HG02938 (cell line): ENCODE results near the gene AKNAD1.
"Not testable (repeated sequence)": the region's sequence is repeated elsewhere in the genome, so short reads cannot be mapped to it uniquely, and the experiment has no call there.

ENCODE experiments used
- ATAC-seq: cut with Tn5 transposase; IDR thresholded peaks from one replicate; pipeline ENCODE4 v1.9.1; 2021; ENCODE audit warnings: mild to moderate bottlenecking, moderate library complexity; ENCODE audit not compliant: unreplicated experiment

Gene AKNAD1

GRCh38 chr1:108785880-108786279 lies 71.0 kb downstream of the AKNAD1 start:
- no peak for ATAC-seq

DNA sequence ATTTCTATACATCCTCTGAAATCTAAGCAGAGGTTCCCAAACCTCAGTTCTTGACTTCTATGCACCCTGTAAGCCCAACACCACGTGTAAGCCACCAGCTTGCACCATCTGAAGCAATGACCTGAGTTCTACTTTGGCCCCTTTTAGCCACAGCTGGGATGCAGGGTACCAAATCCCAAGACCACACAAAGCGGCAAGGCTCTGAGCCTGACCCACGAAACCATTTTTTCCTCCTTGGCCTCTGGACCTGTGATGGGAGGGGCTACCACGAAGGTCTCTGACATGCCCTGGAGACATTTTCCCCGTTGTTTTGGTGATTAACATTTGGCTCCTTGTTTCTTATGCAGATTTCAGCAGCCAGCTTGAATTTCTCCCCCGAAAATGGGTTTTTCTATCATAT lies 71.6 kb downstream of the AKNAD1 start:
- no peak for ATAC-seq

DNA sequence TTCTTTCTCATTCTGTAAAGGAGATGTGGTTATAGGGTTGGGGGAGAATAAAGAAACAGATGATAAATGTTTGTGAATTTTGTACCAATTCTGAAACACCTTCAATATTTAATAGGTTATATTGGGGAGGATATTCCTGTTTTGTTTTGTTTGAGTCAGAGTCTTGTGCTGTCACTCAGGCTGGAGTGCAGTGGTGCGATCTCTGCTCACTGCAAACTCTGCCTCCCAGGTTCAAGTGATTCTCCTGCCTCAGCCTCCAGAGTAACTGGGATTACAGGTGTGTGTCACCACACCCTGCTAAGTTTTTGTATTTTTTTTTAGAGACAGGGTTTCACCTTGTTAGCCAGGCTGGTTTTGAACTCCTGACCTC lies 75.3 kb downstream of the AKNAD1 start:
- ATAC-seq, result not testable (repeated sequence)

DNA sequence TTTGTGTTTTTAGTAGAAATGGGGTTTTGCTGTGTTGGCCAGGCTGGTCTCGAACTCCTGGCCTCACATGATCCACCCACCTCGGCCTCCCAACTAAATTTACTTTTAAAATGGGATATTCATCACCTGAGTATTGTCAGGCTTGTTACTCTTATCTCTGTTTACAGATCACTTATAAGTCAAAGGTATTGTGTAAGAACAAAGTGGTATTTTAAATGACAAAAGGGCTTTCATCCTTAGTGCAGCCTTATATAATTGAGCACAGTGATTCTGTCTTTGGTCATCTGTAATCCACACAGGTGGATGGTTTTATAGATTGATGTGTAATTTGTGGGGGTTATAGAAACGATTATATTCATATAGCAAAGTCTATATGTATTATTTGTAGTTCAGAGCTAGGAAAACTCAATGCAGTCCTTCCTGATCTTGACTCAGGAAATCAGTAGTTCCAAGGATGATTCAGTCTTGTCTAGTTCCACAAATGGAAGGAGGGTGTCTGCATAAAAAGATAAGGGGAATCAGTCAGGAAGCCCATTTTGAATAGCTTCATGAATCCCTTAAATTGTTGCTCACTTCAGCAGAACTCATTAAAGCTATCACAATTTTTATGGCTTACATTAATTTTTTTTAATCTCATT lies 75.8 kb downstream of the AKNAD1 start:
- no peak for ATAC-seq

DNA sequence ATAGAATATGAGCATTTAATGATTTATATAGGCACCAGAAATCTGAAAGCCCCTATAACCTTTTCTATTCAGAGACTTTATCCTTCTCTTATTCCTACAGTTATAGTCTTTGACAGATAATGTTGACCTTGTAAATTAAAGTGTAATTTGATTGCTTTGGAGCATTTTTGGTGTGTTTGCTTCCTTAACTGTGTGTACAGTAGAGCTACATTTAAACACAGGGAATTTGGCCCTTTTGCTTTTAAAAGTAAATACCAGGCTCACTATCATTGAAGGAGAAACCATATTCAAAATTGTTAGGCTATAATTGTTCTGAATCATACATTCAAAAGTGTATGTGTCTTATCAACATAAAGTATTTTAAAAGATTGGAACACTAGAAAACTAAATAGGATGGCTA lies 77.4 kb downstream of the AKNAD1 start:
- ATAC-seq, result no peak

- ATAC-seq, result no peak
These were observed 79.1 kb downstream of the AKNAD1 start for GRCh38 chr1:108777839-108778238.

DNA sequence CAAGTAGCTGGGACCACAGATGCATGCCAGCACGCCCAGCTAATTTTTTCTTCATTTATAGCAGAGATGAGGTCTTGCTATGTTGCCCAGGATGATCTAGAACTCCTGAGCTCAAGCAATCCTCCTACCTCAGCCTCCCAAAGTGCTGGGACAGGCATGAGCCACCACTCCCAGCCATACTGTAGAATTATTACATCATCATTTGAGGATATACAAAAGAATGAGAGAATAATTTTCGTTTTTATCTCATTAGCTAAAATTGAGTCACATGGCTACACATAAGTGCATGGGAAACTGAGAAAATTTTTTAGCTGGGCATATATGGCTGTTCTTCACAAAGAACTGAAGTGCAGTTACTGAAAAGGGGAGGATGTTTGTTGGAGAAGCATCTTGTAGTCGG lies 89.2 kb downstream of the AKNAD1 start:
- ATAC-seq, result no peak

DNA sequence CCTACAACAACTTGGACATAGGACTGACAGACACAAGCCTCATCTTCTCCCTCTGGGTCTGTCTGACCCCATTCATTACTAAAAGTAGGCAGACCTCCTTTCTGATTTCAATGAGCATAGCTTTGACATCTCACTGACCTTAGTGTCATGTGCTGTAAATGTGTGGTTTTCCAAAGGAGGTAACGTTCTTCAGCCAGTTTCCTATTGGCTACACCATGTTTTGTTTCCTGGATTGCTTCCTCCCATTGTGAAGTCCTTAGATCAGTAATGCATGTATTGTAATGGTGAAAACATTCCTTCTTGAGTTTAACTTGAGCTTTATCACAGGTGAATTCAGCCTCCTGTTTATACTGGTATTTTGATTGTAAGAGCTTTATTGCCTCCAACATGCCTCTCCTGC lies 89.8 kb downstream of the AKNAD1 start:
- ATAC-seq, result no peak
